Osteoblast (primary cell): ENCODE data around the gene VAMP8. TPM values are rescaled to one million over a fixed set of nuclear protein-coding genes. Genes with fewer than 3 reads are reported as not detected.

Source experiments
- DNase-seq: peaks from one replicate; pipeline ENCODE4 v3.0.0; 2011; ENCODE audit warnings: low spot score, mixed read lengths; ENCODE audit not compliant: insufficient read length; ENCODE audit errors: missing footprints
- H2AFZ ChIP-seq: 2 replicates; pipeline ENCODE4 v1.6.0; 2011; ENCODE audit warnings: mild to moderate bottlenecking, low read length
- H3K27ac ChIP-seq: 2 replicates; pipeline ENCODE4 v1.5.1; 2011; ENCODE audit warnings: mild to moderate bottlenecking, low read depth, low read length, moderate library complexity
- H3K27me3 ChIP-seq: 2 replicates; pipeline ENCODE4 v1.6.0; 2012; ENCODE audit warnings: mild to moderate bottlenecking, control low read depth, inconsistent platforms, low read length, moderate library complexity; ENCODE audit not compliant: insufficient read depth
- H3K36me3 ChIP-seq: 2 replicates; pipeline ENCODE4 v1.5.1; 2011; ENCODE audit warnings: mild to moderate bottlenecking, low read length, control low read depth, moderate library complexity; ENCODE audit not compliant: insufficient read depth
- H3K4me1 ChIP-seq: 2 replicates; pipeline ENCODE4 v1.5.1; 2011; ENCODE audit warnings: mild to moderate bottlenecking, low read length, control low read depth, moderate library complexity; ENCODE audit not compliant: insufficient read depth
- H3K4me2 ChIP-seq: 2 replicates; pipeline ENCODE4 v1.6.0; 2011; ENCODE audit warnings: mild to moderate bottlenecking, low read length; ENCODE audit not compliant: insufficient read depth
- H3K4me3 ChIP-seq: fragments of 200-600 bp; sonication (generic); 3 replicates; pipeline ENCODE4 v1.5.1; 2012; ENCODE audit warnings: mild to moderate bottlenecking, low read length, inconsistent platforms; ENCODE audit not compliant: insufficient read depth
- H3K79me2 ChIP-seq: 2 replicates; pipeline ENCODE4 v1.6.0; 2012; ENCODE audit warnings: mild to moderate bottlenecking, low read length, control low read depth, inconsistent platforms; ENCODE audit not compliant: insufficient read depth
- H3K9me3 ChIP-seq: 2 replicates; pipeline ENCODE4 v1.5.1; 2011; ENCODE audit warnings: low read depth, low read length, control low read depth
- H4K20me1 ChIP-seq: 2 replicates; pipeline ENCODE4 v1.6.0; 2012; ENCODE audit warnings: mild to moderate bottlenecking, low read length, control low read depth; ENCODE audit not compliant: insufficient read depth
- total RNA-seq: library from RNA; depleted of rRNA; stranded (reverse); fragments of >200 nt; gene quantifications from 2 replicates; pipeline ENCODE4 v1.2.3, GENCODE V29; 2012
- TF ChIP-seq, protein P1 (sequence below): IDR thresholded peaks from 2 replicates; pipeline ENCODE4 v1.5.1; 2011; ENCODE audit warnings: mild to moderate bottlenecking, low read depth, low read length, moderate library complexity; ENCODE audit errors: extremely low read depth

Gene VAMP8
- 2.1 and 2.5 TPM in 2 replicates for total RNA-seq

DNA sequence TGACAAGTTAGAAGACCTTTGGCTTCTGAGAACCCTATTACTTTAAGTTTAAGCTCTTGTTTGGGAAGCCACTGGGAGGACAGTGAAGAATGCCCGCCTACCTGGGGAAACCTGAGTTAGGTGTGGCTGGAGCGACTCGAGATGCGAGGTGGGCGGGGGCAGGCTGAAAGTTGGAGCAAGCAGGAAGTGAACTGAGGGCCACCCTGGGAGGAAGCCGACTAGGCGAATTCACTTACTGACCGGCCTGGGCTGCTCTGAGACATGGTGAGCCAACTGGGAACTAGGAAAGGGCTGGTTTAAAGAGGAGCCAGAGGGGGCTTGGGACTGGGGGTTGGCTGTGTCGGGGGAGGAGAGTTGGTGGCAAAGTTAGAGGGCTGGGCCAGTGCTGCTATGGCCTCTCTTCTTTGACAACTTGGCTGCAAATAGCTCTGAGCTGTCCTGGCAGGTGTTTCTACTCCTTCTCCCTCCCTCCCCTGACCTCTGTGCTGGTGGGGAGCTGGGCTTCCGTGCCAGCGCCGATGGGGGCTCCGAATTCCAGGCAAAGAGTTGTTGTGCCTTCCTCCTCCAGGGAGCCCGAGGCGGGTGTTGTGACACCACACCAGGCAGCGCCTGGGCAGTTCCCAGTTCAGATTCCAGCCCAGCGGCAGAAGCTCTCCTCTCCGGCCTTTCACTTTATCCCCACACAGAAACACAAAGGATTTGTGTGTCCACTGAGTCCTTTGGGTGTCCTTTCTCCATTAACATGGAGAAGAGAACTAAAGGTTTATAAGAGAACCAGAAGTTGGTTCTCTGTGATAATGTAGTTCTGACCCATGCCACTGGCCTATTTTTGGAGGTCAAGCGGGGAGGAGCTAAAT, at the start of gene VAMP8:
Gene VAMP8, plus strand, starts transcription at position 201 of the 857 bp plus-strand sequence. Its CDS starts 61 bp downstream, at position 262.
- no peak within 1 kb of the TSS for H3K4me3 ChIP-seq
- no peaks in the 10 kb centered on the region for H3K9me3 ChIP-seq
- DNase-seq = peak; percentile 65
- peaks cover 3% of the 10 kb centered on the region for H3K27me3 ChIP-seq
- TF ChIP-seq, protein P1, sequence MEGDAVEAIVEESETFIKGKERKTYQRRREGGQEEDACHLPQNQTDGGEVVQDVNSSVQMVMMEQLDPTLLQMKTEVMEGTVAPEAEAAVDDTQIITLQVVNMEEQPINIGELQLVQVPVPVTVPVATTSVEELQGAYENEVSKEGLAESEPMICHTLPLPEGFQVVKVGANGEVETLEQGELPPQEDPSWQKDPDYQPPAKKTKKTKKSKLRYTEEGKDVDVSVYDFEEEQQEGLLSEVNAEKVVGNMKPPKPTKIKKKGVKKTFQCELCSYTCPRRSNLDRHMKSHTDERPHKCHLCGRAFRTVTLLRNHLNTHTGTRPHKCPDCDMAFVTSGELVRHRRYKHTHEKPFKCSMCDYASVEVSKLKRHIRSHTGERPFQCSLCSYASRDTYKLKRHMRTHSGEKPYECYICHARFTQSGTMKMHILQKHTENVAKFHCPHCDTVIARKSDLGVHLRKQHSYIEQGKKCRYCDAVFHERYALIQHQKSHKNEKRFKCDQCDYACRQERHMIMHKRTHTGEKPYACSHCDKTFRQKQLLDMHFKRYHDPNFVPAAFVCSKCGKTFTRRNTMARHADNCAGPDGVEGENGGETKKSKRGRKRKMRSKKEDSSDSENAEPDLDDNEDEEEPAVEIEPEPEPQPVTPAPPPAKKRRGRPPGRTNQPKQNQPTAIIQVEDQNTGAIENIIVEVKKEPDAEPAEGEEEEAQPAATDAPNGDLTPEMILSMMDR = no peak
- H3K27ac ChIP-seq = no peak within 1 kb of the TSS
- no peaks in the 10 kb centered on the region for H3K36me3 ChIP-seq
- no peaks in the 10 kb centered on the region for H4K20me1 ChIP-seq
- H3K4me1 ChIP-seq = no peaks in the 10 kb centered on the region
- no peak within 1 kb of the TSS for H3K4me2 ChIP-seq
- H2AFZ ChIP-seq = peak within 1 kb of the TSS; percentile 65
- no peaks in the 10 kb centered on the region for H3K79me2 ChIP-seq

DNA sequence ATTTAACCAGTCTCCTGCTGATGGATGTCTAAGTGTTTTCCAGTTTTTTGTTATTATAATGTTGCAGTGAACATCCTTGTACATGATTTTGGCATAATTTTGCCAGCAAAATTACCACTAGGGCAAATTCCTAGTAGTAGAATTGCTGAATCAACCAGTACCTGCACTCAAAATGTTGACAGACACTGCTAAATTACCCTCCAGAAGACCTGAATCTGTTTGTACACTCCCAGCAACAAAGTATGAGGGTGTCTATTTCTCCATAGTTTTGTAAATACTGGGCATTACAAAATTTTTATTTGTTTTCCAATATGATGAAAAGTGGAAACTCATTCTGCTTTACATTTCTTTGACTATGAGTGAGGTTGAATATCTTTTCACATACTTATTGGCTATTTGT, 49.6 kb upstream of the VAMP8 start:
- Histone ChIP-seq H3K27ac (no peak overlapping the region), H3K4me3 (no peak overlapping the region), H3K27me3 (peaks cover 5% of the 10 kb centered on the region), H3K4me1 (no peaks in the 10 kb centered on the region), H3K79me2 (no peaks in the 10 kb centered on the region), H3K4me2 (no peak overlapping the region), H3K36me3 (no peaks in the 10 kb centered on the region), H2AFZ (no peak overlapping the region), H4K20me1 (no peaks in the 10 kb centered on the region), H3K9me3 (no peaks in the 10 kb centered on the region)
- TF ChIP-seq, protein P1 = no peak
- DNase-seq = no peak

DNA sequence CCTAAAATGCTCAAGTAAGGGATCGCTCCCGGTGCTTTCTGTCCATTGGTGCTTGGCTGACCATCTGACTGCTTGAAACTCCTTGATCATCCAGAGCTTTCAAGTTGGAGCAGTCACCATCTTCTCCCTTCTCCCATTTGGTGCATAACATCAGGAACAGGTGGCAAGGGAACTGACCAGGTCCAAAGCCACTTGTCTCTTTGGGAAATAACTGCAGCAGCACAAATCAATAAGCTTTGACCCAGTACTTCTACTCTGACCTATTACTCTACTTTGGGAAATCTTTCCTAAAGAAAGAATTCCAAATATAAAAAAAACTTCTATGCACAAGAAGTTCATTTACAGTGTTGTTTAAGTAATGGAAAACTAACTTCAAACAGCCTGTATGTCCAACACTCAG, 49.0 kb upstream of the VAMP8 start:
- no peaks in the 10 kb centered on the region for H3K36me3 ChIP-seq
- no peaks in the 10 kb centered on the region for H3K9me3 ChIP-seq
- H3K4me2 ChIP-seq = no peak overlapping the region
- no peaks in the 10 kb centered on the region for H4K20me1 ChIP-seq
- no peak for DNase-seq
- TF ChIP-seq, protein P1 = no peak
- no peak overlapping the region for H3K4me3 ChIP-seq
- H2AFZ ChIP-seq = no peak overlapping the region
- no peak overlapping the region for H3K27ac ChIP-seq
- no peaks in the 10 kb centered on the region for H3K79me2 ChIP-seq
- peaks cover 5% of the 10 kb centered on the region for H3K27me3 ChIP-seq
- no peaks in the 10 kb centered on the region for H3K4me1 ChIP-seq

DNA sequence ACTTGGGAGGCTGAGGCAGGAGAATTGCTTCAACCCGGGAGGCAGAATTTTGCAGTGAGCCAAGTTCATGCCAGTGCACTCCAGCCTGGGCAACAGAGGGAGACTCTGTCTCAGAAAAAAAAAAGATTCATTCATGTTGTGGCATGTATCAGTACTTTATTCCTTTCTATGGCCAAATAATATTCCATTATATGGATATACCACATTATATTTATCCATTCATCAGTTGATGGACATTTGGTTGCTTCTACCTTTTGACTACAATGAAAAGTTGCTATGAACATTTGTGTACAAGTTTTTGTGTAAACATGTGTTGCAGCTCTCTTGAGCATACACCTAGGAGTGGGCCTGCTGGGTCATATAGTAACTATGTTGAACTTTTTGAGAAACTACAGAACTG, 47.6 kb upstream of the VAMP8 start:
- TF ChIP-seq, protein P1 = no peak
- Histone ChIP-seq H3K4me2 (no peak overlapping the region), H4K20me1 (no peaks in the 10 kb centered on the region), H3K27ac (no peak overlapping the region), H3K27me3 (peaks cover 5% of the 10 kb centered on the region), H3K36me3 (no peaks in the 10 kb centered on the region), H3K4me1 (no peaks in the 10 kb centered on the region), H3K79me2 (no peaks in the 10 kb centered on the region), H2AFZ (no peak overlapping the region), H3K9me3 (no peaks in the 10 kb centered on the region), H3K4me3 (no peak overlapping the region)
- no peak for DNase-seq
